ENCODE measurements around the gene SMARCE1.

GRCh38 chr17:40663252-40663651 is 15.6 kb upstream of the SMARCE1 start:
- no peak for TF ChIP-seq CTCF (IDR thresholded peaks at IDR 0.05; ENCODE audit: insufficient read depth, low read length, poor library complexity, severe bottlenecking)
- TF ChIP-seq EZH2phosphoT487 (conservative IDR thresholded peaks at IDR 0.05; ENCODE audit: low read length), result no peak
